Heart left ventricle (tissue), 13 donors: ENCODE results near the gene FSHR.

Experiments
- POLR2A ChIP-seq, 2 donors: fragments of 450-650 bp; IDR thresholded peaks; one replicate each; pipeline ENCODE4 v1.6.1; 2017; ENCODE audit warnings: antibody characterized with exemption in 2 of 2, mild to moderate bottlenecking in 2 of 2, moderate library complexity in 2 of 2
- TF ChIP-seq, protein P1 (sequence below), 12 donors: fragments of 200-600 bp; sonication (generic) in 4 of 12; IDR thresholded peaks; one replicate each; pipeline versions ENCODE4 v1.5.0 to v1.8.0; 2018 to 2022; ENCODE audit warnings: antibody characterized with exemption in 12 of 12, mild to moderate bottlenecking in 5 of 12
- donor health status: ischemic (EF 13 %, LVEDD 7.1; RV severe dilation, severe dysfunction).
- donor health status: DM: no; HTN: yes; CAD: no.
- donor health status: DM: no; HTN: no; CAD: no.
- donor health status: ischemic (EF 25% LVEDD 6.9; RV normal size, moderate dysfunction).
- donor health status: ischemic (EF 25% LVEDD 5.7; RV mildly dilated, moderate dysfunction).
- donor health status: ischemic (EF 35%, LVEDD 5.7; RV mildly dilated, moderate dysfunction).
- donor health status: nonischemic (EF 11% LVEDD 7.7; RV severe dilation, severe dysfunction).
- donor health status: DM: yes; HTN: yes; CAD: no.
- donor health status: PGD.
- donor health status: ischemic (EF 29% LVEDD 5.4; RV normal size, mild dysfunction).
- donor health status: nonischemic (EF 23%, LVEDD 6.1; RV moderate dilation, normal function).

- TF ChIP-seq, protein P1, sequence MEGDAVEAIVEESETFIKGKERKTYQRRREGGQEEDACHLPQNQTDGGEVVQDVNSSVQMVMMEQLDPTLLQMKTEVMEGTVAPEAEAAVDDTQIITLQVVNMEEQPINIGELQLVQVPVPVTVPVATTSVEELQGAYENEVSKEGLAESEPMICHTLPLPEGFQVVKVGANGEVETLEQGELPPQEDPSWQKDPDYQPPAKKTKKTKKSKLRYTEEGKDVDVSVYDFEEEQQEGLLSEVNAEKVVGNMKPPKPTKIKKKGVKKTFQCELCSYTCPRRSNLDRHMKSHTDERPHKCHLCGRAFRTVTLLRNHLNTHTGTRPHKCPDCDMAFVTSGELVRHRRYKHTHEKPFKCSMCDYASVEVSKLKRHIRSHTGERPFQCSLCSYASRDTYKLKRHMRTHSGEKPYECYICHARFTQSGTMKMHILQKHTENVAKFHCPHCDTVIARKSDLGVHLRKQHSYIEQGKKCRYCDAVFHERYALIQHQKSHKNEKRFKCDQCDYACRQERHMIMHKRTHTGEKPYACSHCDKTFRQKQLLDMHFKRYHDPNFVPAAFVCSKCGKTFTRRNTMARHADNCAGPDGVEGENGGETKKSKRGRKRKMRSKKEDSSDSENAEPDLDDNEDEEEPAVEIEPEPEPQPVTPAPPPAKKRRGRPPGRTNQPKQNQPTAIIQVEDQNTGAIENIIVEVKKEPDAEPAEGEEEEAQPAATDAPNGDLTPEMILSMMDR (IDR thresholded peaks at IDR 0.05) = no peak
- TF ChIP-seq POLR2A (IDR thresholded peaks at IDR 0.05) = no peak
These were observed 83.6 kb downstream of the FSHR start for GRCh38 chr2:49070716-49071115.
